ENCODE data around the gene SAMD10. TPM values are rescaled to one million over a fixed set of nuclear protein-coding genes. Genes with fewer than 3 reads are reported as not detected.

The SAMD10 gene
- total and polyA plus RNA-seq, 8 donors = 2.9 to 68.1 (median 6.5) TPM

GRCh38 chr20:63937596-63937995, 41.8 kb downstream of the SAMD10 start:
- H3K4me1 ChIP-seq = peaks cover 7 to 34% (median 21%) of the 10 kb centered on the region in 4 donors
- H3K4me3 ChIP-seq = no peak overlapping the region
- DNase-seq = no peak
- TF ChIP-seq EP300 (IDR thresholded peaks at IDR 0.05) = no peak
- no peak for TF ChIP-seq POLR2A (IDR thresholded peaks at IDR 0.05)
- TF ChIP-seq CTCF (IDR thresholded peaks at IDR 0.05) = no peak
- no peak for TF ChIP-seq POLR2AphosphoS5 (IDR thresholded peaks at IDR 0.05)
- no peaks in the 10 kb centered on the region for H3K27me3 ChIP-seq
- no peaks in the 10 kb centered on the region for H3K9me3 ChIP-seq
- WGBS, 5 donors = 77 to 90% (median 87%) methylated on average over 14 of the region's 14 CpGs
- peaks cover 33 to 92% (median 80%) of the 10 kb centered on the region in 4 donors for H3K36me3 ChIP-seq
- intact Hi-C loops (cut with DNase I; ENCODE audit: low total_unique reads) = no loop called here
- peak overlapping the region in 1 of 5 donors; percentile 65 for H3K27ac ChIP-seq

- H3K36me3 ChIP-seq = peaks cover 50 to 98% (median 89%) of the 10 kb centered on the region in 4 donors
- TF ChIP-seq POLR2A (IDR thresholded peaks at IDR 0.05) (no peak), POLR2AphosphoS5 (IDR thresholded peaks at IDR 0.05) (no peak), CTCF (IDR thresholded peaks at IDR 0.05) (no peak), EP300 (IDR thresholded peaks at IDR 0.05) (no peak)
- H3K27ac ChIP-seq = no peak overlapping the region
- no peaks in the 10 kb centered on the region for H3K27me3 ChIP-seq
- no peaks in the 10 kb centered on the region for H3K9me3 ChIP-seq
- intact Hi-C loops (cut with DNase I; ENCODE audit: low total_unique reads) = no loop called here
- H3K4me3 ChIP-seq = no peak overlapping the region
- WGBS, 5 donors = 91 to 98% (median 92%) methylated on average over 8 to 9 of the region's 9 CpGs
- H3K4me1 ChIP-seq = peaks cover 6 to 39% (median 22%) of the 10 kb centered on the region in 4 donors
- no peak for DNase-seq
Observed at GRCh38 chr20:63935447-63935846, 44.0 kb downstream of the SAMD10 start.

- 84 to 88% (median 84%) methylated on average over 37 of the region's 37 CpGs for WGBS, 5 donors
Observed at GRCh38 chr20:63934271-63935068, 45.0 kb downstream of the SAMD10 start.

GRCh38 chr20:63933646-63934045, 45.8 kb downstream of the SAMD10 start:
- Histone ChIP-seq H3K27ac (no peak overlapping the region), H3K9me3 (no peaks in the 10 kb centered on the region), H3K4me1 (peaks cover 6 to 32% (median 20%) of the 10 kb centered on the region in 4 donors), H3K4me3 (no peak overlapping the region), H3K36me3 (peaks cover 61 to 98% (median 89%) of the 10 kb centered on the region in 4 donors), H3K27me3 (no peaks in the 10 kb centered on the region)
- no peak for TF ChIP-seq CTCF (IDR thresholded peaks at IDR 0.05)
- no peak for TF ChIP-seq POLR2AphosphoS5 (IDR thresholded peaks at IDR 0.05)
- TF ChIP-seq EP300 (IDR thresholded peaks at IDR 0.05) = no peak
- no peak for TF ChIP-seq POLR2A (IDR thresholded peaks at IDR 0.05)
- DNase-seq = no peak
- 51 to 91% (median 84%) methylated on average over 3 to 5 of the region's 5 CpGs for WGBS, 5 donors
- intact Hi-C loops (cut with DNase I; ENCODE audit: low total_unique reads) = no loop called here

More at GRCh38 chr20:63934271-63935068, 45.0 kb downstream of the SAMD10 start:
- Histone ChIP-seq H3K27ac (no peak overlapping the region), H3K36me3 (peaks cover 52 to 98% (median 89%) of the 10 kb centered on the region in 4 donors), H3K27me3 (no peaks in the 10 kb centered on the region), H3K4me1 (peaks cover 6 to 36% (median 24%) of the 10 kb centered on the region in 4 donors), H3K9me3 (no peaks in the 10 kb centered on the region), H3K4me3 (no peak overlapping the region)
- intact Hi-C loops (cut with DNase I; ENCODE audit: low total_unique reads) = no loop called here
- peak in 1 of 7 experiments; percentile 16 for TF ChIP-seq CTCF (IDR thresholded peaks at IDR 0.05)
- TF ChIP-seq POLR2AphosphoS5 (IDR thresholded peaks at IDR 0.05) = no peak
- no peak for TF ChIP-seq POLR2A (IDR thresholded peaks at IDR 0.05)
- no peak for DNase-seq

All from stomach (tissue), 9 donors.